Upper lobe of left lung (tissue), 4 donors: ENCODE results near the gene LRRC8B.

Experiments
- EP300 ChIP-seq, 4 donors: sonication (generic); formaldehyde crosslinking; IDR thresholded peaks; one replicate each; pipeline ENCODE4 v1.5.1; 2017; ENCODE audit warnings: antibody characterized with exemption in 4 of 4, control low read depth in 2 of 4
- POLR2A ChIP-seq, 4 donors: fragments of 450-650 bp; IDR thresholded peaks; one replicate each; pipeline ENCODE4 v1.5.1; 2016 to 2017; ENCODE audit warnings: antibody characterized with exemption in 4 of 4, mild to moderate bottlenecking in 2 of 4
- POLR2AphosphoS5 ChIP-seq, 2 donors: sonication (generic); formaldehyde crosslinking; IDR thresholded peaks; one replicate each; pipeline ENCODE4 v1.5.1; 2017; ENCODE audit warnings: antibody characterized with exemption in 2 of 2
- TF ChIP-seq, protein P1 (sequence below), 6 experiments: fragments of 450-650 bp in 4 of 6; fragments of 200-600 bp in 2 of 6; sonication (generic) in 2 of 6; IDR thresholded peaks; one replicate each; pipeline ENCODE4 v1.5.1; 2016 to 2019; ENCODE audit warnings: antibody characterized with exemption in 6 of 6

DNA sequence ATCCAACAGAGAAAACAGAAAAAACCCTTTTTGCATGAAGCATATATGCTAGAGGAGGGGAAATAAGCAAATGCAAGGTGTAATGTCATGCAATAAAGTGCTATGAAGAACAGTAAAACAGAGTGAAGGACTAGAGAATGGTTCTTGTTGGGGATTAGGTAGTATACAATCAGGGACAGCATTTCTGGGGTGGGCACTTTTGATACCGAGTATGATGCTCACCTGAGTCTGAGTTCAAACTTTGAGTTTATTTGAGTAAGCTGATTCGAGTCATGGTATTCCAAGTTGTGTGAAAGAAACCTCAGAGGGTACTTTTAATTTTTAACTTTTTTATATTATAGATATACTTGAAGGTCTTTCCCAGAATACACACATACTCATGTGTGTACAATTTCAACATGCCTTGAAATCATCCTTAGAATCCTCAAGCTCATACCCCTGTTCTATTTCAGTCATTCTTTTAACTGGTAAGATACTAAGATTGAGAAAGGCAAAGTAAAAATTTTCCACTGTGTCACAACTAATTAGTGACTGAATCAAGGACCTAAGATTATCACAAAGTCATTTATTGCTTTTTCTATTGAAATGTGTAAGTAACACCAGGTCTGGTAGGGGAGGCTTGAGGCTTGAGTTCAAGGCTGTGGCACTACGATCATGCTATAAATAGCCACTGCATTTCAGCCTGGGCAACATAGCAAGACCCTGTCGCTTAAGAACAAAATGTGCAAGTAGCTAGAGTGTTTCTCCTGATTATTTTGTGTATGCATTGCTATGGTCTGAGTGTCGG is 12.1 kb downstream of the LRRC8B start:
- no peak for TF ChIP-seq POLR2AphosphoS5 (IDR thresholded peaks at IDR 0.05)
- TF ChIP-seq, protein P1, sequence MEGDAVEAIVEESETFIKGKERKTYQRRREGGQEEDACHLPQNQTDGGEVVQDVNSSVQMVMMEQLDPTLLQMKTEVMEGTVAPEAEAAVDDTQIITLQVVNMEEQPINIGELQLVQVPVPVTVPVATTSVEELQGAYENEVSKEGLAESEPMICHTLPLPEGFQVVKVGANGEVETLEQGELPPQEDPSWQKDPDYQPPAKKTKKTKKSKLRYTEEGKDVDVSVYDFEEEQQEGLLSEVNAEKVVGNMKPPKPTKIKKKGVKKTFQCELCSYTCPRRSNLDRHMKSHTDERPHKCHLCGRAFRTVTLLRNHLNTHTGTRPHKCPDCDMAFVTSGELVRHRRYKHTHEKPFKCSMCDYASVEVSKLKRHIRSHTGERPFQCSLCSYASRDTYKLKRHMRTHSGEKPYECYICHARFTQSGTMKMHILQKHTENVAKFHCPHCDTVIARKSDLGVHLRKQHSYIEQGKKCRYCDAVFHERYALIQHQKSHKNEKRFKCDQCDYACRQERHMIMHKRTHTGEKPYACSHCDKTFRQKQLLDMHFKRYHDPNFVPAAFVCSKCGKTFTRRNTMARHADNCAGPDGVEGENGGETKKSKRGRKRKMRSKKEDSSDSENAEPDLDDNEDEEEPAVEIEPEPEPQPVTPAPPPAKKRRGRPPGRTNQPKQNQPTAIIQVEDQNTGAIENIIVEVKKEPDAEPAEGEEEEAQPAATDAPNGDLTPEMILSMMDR (IDR thresholded peaks at IDR 0.05), result no peak
- no peak for TF ChIP-seq POLR2A (IDR thresholded peaks at IDR 0.05)
- TF ChIP-seq EP300 (IDR thresholded peaks at IDR 0.05), result no peak
